ENCODE results near the gene ZNF697.

DNA sequence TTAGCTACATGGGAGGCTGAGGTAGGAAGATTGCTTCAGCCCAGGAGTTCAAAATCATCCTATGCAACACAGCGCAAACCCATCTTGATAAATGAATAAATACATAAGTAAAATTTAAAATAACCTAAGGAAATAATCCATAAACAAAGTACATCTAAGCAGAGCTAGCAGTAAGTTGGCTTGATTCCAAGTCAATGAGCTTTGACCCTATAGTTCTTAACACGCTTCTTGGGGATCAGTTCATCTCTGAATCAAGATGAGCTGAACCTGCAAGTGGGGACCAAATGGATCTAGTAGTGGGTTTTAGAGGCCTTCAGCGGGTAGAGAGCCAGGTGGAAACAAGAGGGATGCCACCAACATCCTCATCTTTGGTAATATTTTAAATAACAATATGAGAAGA, 32.1 kb upstream of the ZNF697 start:
- TF ChIP-seq, protein P1, sequence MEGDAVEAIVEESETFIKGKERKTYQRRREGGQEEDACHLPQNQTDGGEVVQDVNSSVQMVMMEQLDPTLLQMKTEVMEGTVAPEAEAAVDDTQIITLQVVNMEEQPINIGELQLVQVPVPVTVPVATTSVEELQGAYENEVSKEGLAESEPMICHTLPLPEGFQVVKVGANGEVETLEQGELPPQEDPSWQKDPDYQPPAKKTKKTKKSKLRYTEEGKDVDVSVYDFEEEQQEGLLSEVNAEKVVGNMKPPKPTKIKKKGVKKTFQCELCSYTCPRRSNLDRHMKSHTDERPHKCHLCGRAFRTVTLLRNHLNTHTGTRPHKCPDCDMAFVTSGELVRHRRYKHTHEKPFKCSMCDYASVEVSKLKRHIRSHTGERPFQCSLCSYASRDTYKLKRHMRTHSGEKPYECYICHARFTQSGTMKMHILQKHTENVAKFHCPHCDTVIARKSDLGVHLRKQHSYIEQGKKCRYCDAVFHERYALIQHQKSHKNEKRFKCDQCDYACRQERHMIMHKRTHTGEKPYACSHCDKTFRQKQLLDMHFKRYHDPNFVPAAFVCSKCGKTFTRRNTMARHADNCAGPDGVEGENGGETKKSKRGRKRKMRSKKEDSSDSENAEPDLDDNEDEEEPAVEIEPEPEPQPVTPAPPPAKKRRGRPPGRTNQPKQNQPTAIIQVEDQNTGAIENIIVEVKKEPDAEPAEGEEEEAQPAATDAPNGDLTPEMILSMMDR (IDR thresholded peaks at IDR 0.05) = no peak
- TF ChIP-seq EZH2 (IDR thresholded peaks at IDR 0.05; ENCODE audit: borderline replicate concordance, insufficient read depth, low read depth, low read length, poor library complexity, severe bottlenecking) = no peak

Data from B cell (primary cell).